ENCODE measurements around the gene KRTAP5-9.

- no peak for TF ChIP-seq CTCF (IDR thresholded peaks at IDR 0.05; ENCODE audit: low read depth, low read length, missing input control)
- TF ChIP-seq EGR1 (IDR thresholded peaks at IDR 0.05; ENCODE audit: low read depth in 2 of 2): no peak
- no peak for TF ChIP-seq REST (IDR thresholded peaks at IDR 0.05)
- TF ChIP-seq JUND (IDR thresholded peaks at IDR 0.05): no peak
These were observed 17.9 kb downstream of the KRTAP5-9 start for GRCh38 chr11:71566081-71566620.

All from liver (tissue), 3 donors.